Hepatocyte (in vitro differentiated cells): Measurements from ENCODE around the gene DDX10.

ENCODE experiments used
- CTCF ChIP-seq: fragments of 200-600 bp; sonication (generic); IDR thresholded peaks from 2 replicates; pipeline ENCODE4 v1.5.1; 2016; ENCODE audit warnings: antibody characterized with exemption, mild to moderate bottlenecking; ENCODE audit not compliant: poor library complexity
- EZH2phosphoT487 ChIP-seq: fragments of 200-600 bp; sonication (generic); IDR thresholded peaks from one replicate; pipeline ENCODE4 v1.6.1; 2018; ENCODE audit warnings: antibody characterized with exemption, mild to moderate bottlenecking, low read depth, moderate library complexity; ENCODE audit not compliant: unreplicated experiment, severe bottlenecking

DNA sequence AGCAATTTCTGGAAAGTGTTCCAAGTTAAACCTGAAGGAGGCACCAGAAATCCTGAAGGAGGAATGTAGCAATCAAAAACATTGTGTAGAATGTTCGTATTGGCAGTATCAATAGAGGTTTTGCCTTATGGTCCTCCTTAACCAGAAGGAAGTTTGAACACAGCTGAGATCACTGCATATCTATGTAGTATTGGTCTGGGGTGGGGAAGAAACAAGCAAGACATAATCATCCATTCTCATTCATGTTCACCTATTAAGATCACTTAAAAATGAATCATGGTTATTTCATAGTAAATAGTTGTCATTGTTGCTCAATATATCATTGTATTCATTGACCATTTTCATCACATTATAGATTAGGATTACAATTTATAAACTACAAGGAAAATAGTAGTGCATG lies 160.5 kb downstream of the DDX10 start:
- TF ChIP-seq CTCF (no peak), EZH2phosphoT487 (no peak)
